OCI-LY3 (cell line): ENCODE data around the gene COG6.

Experiments used
- H2AFZ ChIP-seq: fragments of 200-600, 300-600 bp; shearing (Covaris generic); 2 replicates; pipeline ENCODE4 v1.6.0; 2014; ENCODE audit warnings: antibody characterized with exemption, low read depth, low read length
- H3K27ac ChIP-seq: fragments of 200-600, 300-600 bp; sonication (generic); 2 replicates; pipeline ENCODE4 v1.5.1; 2014; ENCODE audit warnings: mild to moderate bottlenecking, low read length, moderate library complexity, mixed read lengths
- H3K27me3 ChIP-seq: fragments of 200-600, 300-600 bp; sonication (generic); 2 replicates; pipeline ENCODE4 v1.6.1; 2014; ENCODE audit warnings: low read depth, low read length, mixed read lengths
- H3K36me3 ChIP-seq: fragments of 200-600, 300-600 bp; sonication (generic); replicated peaks from 2 replicates; pipeline ENCODE3; 2014; ENCODE audit warnings: low read depth, low read length, mixed read lengths
- H3K4me1 ChIP-seq: fragments of 300-600, 200-600 bp; sonication (generic); 2 replicates; pipeline ENCODE4 v1.6.1; 2014; ENCODE audit warnings: low read length, mixed read lengths
- H3K4me2 ChIP-seq: fragments of 200-600, 300-600 bp; sonication (generic); 2 replicates; pipeline ENCODE4 v1.6.1; 2014; ENCODE audit warnings: low read length, mixed read lengths
- H3K4me3 ChIP-seq: fragments of 300-600, 200-600 bp; sonication (generic); 2 replicates; pipeline ENCODE4 v1.5.1; 2014; ENCODE audit warnings: antibody characterized with exemption, mild to moderate bottlenecking, low read length, moderate library complexity
- H3K79me2 ChIP-seq: fragments of 300-600, 200-600 bp; shearing (Covaris generic); 2 replicates; pipeline ENCODE4 v1.6.1; 2014; ENCODE audit warnings: mild to moderate bottlenecking, low read length, mixed read lengths
- H3K9ac ChIP-seq: fragments of 300-600, 200-600 bp; shearing (Covaris generic); 2 replicates; pipeline ENCODE4 v1.6.0; 2014; ENCODE audit warnings: mild to moderate bottlenecking, low read length, moderate library complexity
- H3K9me3 ChIP-seq: fragments of 200-600, 300-600 bp; shearing (Covaris generic); 2 replicates; pipeline ENCODE4 v1.6.1; 2014; ENCODE audit warnings: low read length, mixed read lengths; ENCODE audit not compliant: insufficient read depth
- H4K20me1 ChIP-seq: fragments of 200-600, 300-600 bp; sonication (generic); 2 replicates; pipeline ENCODE4 v1.6.1; 2016; ENCODE audit warnings: low read length, mixed read lengths; ENCODE audit not compliant: insufficient read depth
- CTCF ChIP-seq: fragments of 200-600, 300-600 bp; sonication (generic); IDR thresholded peaks from 2 replicates; pipeline ENCODE4 v1.5.1; 2014; ENCODE audit warnings: antibody characterized with exemption, low read length, low read depth
- EZH2phosphoT487 ChIP-seq: fragments of 200-600 bp; shearing (Covaris generic); IDR thresholded peaks from 2 replicates; pipeline ENCODE4 v1.6.1; 2018; ENCODE audit warnings: antibody characterized with exemption, mixed run types, low read depth

Gene COG6

GRCh38 chr13:39632994-39633393 is 22.5 kb upstream of the COG6 start:
- no peak overlapping the region for H2AFZ ChIP-seq
- peaks cover 10% of the 10 kb centered on the region; the same call in 1 of the 2 replicates for H3K9me3 ChIP-seq
- H3K4me2 ChIP-seq, result no peak overlapping the region
- no peak overlapping the region for H3K4me3 ChIP-seq
- H3K36me3 ChIP-seq, result no peaks in the 10 kb centered on the region
- H3K79me2 ChIP-seq, result no peaks in the 10 kb centered on the region
- no peak overlapping the region for H3K9ac ChIP-seq
- H3K27ac ChIP-seq, result no peak overlapping the region
- no peaks in the 10 kb centered on the region for H4K20me1 ChIP-seq
- TF ChIP-seq CTCF (no peak), EZH2phosphoT487 (no peak)
- H3K4me1 ChIP-seq, result no peaks in the 10 kb centered on the region
- H3K27me3 ChIP-seq, result no peaks in the 10 kb centered on the region

GRCh38 chr13:39635564-39635963 is 19.9 kb upstream of the COG6 start:
- no peak for TF ChIP-seq EZH2phosphoT487
- TF ChIP-seq CTCF, result no peak
- H3K27me3 ChIP-seq, result no peaks in the 10 kb centered on the region
- H3K4me2 ChIP-seq, result no peak overlapping the region
- no peaks in the 10 kb centered on the region for H3K79me2 ChIP-seq
- H2AFZ ChIP-seq, result no peak overlapping the region
- H3K9ac ChIP-seq, result no peak overlapping the region
- no peaks in the 10 kb centered on the region for H4K20me1 ChIP-seq
- no peaks in the 10 kb centered on the region for H3K4me1 ChIP-seq
- H3K36me3 ChIP-seq, result no peaks in the 10 kb centered on the region
- peaks cover 10% of the 10 kb centered on the region; the same call in 1 of the 2 replicates for H3K9me3 ChIP-seq
- H3K4me3 ChIP-seq, result no peak overlapping the region
- H3K27ac ChIP-seq, result no peak overlapping the region

- no peaks in the 10 kb centered on the region for H4K20me1 ChIP-seq
- H2AFZ ChIP-seq, result no peak overlapping the region
- no peaks in the 10 kb centered on the region for H3K9me3 ChIP-seq
- no peaks in the 10 kb centered on the region for H3K36me3 ChIP-seq
- H3K4me2 ChIP-seq, result no peak overlapping the region
- no peak overlapping the region for H3K4me3 ChIP-seq
- H3K79me2 ChIP-seq, result no peaks in the 10 kb centered on the region
- H3K4me1 ChIP-seq, result no peaks in the 10 kb centered on the region
- no peak overlapping the region for H3K27ac ChIP-seq
- H3K27me3 ChIP-seq, result no peaks in the 10 kb centered on the region
- H3K9ac ChIP-seq, result no peak overlapping the region
- TF ChIP-seq EZH2phosphoT487, result no peak
- TF ChIP-seq CTCF, result no peak
Measured at GRCh38 chr13:39637890-39638289, 17.6 kb upstream of the COG6 start.

GRCh38 chr13:39641645-39642044 is 13.8 kb upstream of the COG6 start:
- H4K20me1 ChIP-seq, result no peaks in the 10 kb centered on the region
- H3K27me3 ChIP-seq, result no peaks in the 10 kb centered on the region
- no peak overlapping the region for H3K27ac ChIP-seq
- H3K36me3 ChIP-seq, result no peaks in the 10 kb centered on the region
- no peak overlapping the region for H2AFZ ChIP-seq
- H3K4me1 ChIP-seq, result no peaks in the 10 kb centered on the region
- no peaks in the 10 kb centered on the region for H3K79me2 ChIP-seq
- H3K4me2 ChIP-seq, result no peak overlapping the region
- no peak overlapping the region for H3K9ac ChIP-seq
- H3K9me3 ChIP-seq, result no peaks in the 10 kb centered on the region
- H3K4me3 ChIP-seq, result no peak overlapping the region
- TF ChIP-seq EZH2phosphoT487 (no peak), CTCF (no peak)
